ENCODE data around the gene TEX30. TPM values are rescaled to one million over a fixed set of nuclear protein-coding genes. Genes with fewer than 3 reads are reported as not detected.

The TEX30 gene
- total RNA-seq (10 to 100 TPM in 2 of 10 donors, 1 to 10 TPM in 8; 3.9 to 12.3 (median 7.6) TPM), polyA plus RNA-seq (10 to 100 TPM; 12.2 to 12.4 TPM)
- long read RNA-seq, donor 1, transcript TEX30-206 (6 exons, 1,165 nt) = major isoform, 5 of 8 reads
- long read RNA-seq, donor 1, partial matches to known transcripts = 0 of 8 reads
- long read RNA-seq, donor 1, other reads (novel, unspliced or antisense) = 0 of 8 reads
- long read RNA-seq, donor 2, partial matches to known transcripts = 0 of 5 reads
- long read RNA-seq, donor 2, other reads (novel, unspliced or antisense) = 0 of 5 reads
- long read RNA-seq, donor 3, transcript TEX30-206 (6 exons, 1,165 nt) = major isoform, 6 of 9 reads
- long read RNA-seq, donor 3, partial matches to known transcripts = 0 of 9 reads
- long read RNA-seq, donor 3, other reads (novel, unspliced or antisense) = 3 of 9 reads

GRCh38 chr13:102773441-102774213 lies at the start of gene TEX30:
TSS of gene TEX30 (minus strand) at chr13:102773786. CDS start at chr13:102770026, 3,760 bp downstream.
- Histone ChIP-seq H3K27ac (peak within 1 kb of the TSS; percentile 32 to 93 (median 83)), H3K9me3 (no peaks in the 10 kb centered on the region), H3K36me3 (no peaks in the 10 kb centered on the region), H3K4me3 (peak within 1 kb of the TSS; percentile 63 to 96 (median 86)), H3K27me3 (no peaks in the 10 kb centered on the region), H3K4me1 (peaks cover 0 to 30% (median 12%) of the 10 kb centered on the region in 9 donors)
- DNase-seq (peak; percentile 81 to 89), ATAC-seq (peak; percentile 99 to 100 (median 99))
- intact Hi-C loops (cut with DNase I) = loop anchor here in 3 of 10 donors (2.0 to 10.0 kb wide), 3 partner anchors 25 to 179 kb away; partner anchors contain the start of genes TPP2 (in 2 of the 3), BIVM (in 1 of the 3), ERCC5 (in 1 of the 3) and POGLUT2 (in 1 of the 3)
- WGBS, 2 donors = 1% methylated on average over 67 to 85 of the region's 85 CpGs
- TF ChIP-seq CTCF (IDR thresholded peaks at IDR 0.05) = peak in 4 of 9 donors; percentile 13 to 23 (median 18)

- no peak overlapping the region for H3K27ac ChIP-seq
These were observed 44.3 kb upstream of the TEX30 start for GRCh38 chr13:102817907-102818306.

GRCh38 chr13:102817241-102817640 lies 43.7 kb upstream of the TEX30 start:
- WGBS, 2 donors = 63 to 68% methylated on average over 1 of the region's 1 CpG
- no peak for TF ChIP-seq CTCF (IDR thresholded peaks at IDR 0.05)
- no peak for ATAC-seq
- no peaks in the 10 kb centered on the region for H3K27me3 ChIP-seq
- no peak overlapping the region for H3K27ac ChIP-seq
- peaks cover 0 to 32% (median 11%) of the 10 kb centered on the region in 9 donors for H3K4me1 ChIP-seq
- intact Hi-C loops (cut with DNase I) = no loop called here
- H3K9me3 ChIP-seq = no peaks in the 10 kb centered on the region
- peaks cover 0 to 78% (median 15%) of the 10 kb centered on the region in 9 donors for H3K36me3 ChIP-seq
- DNase-seq = no peak
- no peak overlapping the region for H3K4me3 ChIP-seq

More at GRCh38 chr13:102817907-102818306, 44.3 kb upstream of the TEX30 start:
- no peak for ATAC-seq
- no peak for TF ChIP-seq CTCF (IDR thresholded peaks at IDR 0.05)
- DNase-seq = no peak
- peaks cover 0 to 26% (median 8%) of the 10 kb centered on the region in 9 donors for H3K4me1 ChIP-seq
- intact Hi-C loops (cut with DNase I) = no loop called here
- H3K36me3 ChIP-seq = peaks cover 0 to 83% (median 22%) of the 10 kb centered on the region in 9 donors
- no peaks in the 10 kb centered on the region for H3K27me3 ChIP-seq
- no peaks in the 10 kb centered on the region for H3K9me3 ChIP-seq
- no peak overlapping the region for H3K4me3 ChIP-seq

GRCh38 chr13:102816708-102817107 lies 43.1 kb upstream of the TEX30 start:
- peaks cover 0 to 78% (median 13%) of the 10 kb centered on the region in 9 donors for H3K36me3 ChIP-seq
- H3K27ac ChIP-seq = no peak overlapping the region
- H3K27me3 ChIP-seq = no peaks in the 10 kb centered on the region
- H3K9me3 ChIP-seq = peaks cover 0 to 5% (median 0%) of the 10 kb centered on the region in 11 donors
- H3K4me1 ChIP-seq = peaks cover 0 to 32% (median 11%) of the 10 kb centered on the region in 9 donors
- DNase-seq (no peak), ATAC-seq (no peak)
- WGBS, 2 donors = 93% methylated on average over 4 of the region's 4 CpGs
- H3K4me3 ChIP-seq = no peak overlapping the region
- intact Hi-C loops (cut with DNase I) = no loop called here
- TF ChIP-seq CTCF (IDR thresholded peaks at IDR 0.05) = no peak
